Hippocampal formation (tissue), 2 donors: ENCODE results near the gene TMEM150B.

Experiments
- DNase-seq, 2 donors: peaks; one replicate each; lab custom pipeline; 2025; lab: John Stamatoyannopoulos, UW

Gene TMEM150B

DNA sequence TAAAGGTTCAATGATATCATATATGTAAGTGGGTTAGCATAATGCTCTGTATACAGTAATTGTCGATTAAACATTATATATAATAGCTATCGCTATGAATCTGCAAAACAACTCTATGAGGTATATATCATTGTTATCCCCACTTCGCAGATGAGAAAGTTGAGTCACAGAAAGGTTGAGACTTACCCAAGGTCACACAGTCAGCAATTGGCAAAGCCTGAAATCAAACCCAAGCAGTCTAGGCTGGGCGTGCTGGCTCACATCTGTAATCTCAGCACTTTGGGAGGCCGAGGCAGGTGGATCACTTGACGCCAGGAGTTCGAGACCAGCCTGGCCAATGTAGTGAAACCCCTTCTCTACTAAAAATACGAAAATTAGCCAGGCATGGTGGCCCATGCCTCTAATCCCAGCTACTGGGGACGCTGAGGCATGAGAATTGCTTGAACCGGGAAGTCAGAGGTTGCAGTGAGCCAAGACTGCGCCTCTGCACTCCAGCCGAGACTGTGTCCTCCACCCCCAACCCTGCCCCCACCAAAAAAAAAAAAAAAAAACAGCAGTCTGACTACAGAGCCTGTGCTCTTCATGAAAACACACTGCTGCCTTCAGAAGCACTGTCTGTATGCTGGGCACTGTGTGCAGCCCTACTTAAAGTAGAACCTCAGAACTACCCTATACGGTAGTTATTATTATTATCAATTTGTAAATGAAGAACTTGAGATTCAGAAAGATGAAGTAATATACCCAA lies 46.6 kb downstream of the TMEM150B start:
- DNase-seq, result no peak

DNA sequence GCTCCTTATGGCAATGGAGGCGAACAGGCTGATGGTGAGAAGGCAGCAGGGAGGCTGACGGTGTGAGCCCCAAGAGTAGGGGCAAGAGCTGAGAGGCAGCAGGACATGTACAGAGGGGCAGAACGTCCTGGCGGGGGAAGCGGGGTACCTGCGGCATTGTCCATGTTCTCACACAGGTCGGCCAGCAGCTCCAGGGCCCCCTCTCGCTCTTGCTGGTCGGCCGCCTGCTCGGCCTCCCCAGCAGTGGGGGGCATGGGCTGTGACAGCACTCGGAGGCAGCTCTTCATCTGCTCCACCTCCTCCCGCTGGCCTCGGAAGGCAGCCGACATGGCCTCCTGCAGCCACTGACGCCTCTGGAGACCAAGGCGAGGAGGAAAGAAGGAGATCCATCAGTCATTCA lies 47.6 kb downstream of the TMEM150B start:
- no peak for DNase-seq

DNA sequence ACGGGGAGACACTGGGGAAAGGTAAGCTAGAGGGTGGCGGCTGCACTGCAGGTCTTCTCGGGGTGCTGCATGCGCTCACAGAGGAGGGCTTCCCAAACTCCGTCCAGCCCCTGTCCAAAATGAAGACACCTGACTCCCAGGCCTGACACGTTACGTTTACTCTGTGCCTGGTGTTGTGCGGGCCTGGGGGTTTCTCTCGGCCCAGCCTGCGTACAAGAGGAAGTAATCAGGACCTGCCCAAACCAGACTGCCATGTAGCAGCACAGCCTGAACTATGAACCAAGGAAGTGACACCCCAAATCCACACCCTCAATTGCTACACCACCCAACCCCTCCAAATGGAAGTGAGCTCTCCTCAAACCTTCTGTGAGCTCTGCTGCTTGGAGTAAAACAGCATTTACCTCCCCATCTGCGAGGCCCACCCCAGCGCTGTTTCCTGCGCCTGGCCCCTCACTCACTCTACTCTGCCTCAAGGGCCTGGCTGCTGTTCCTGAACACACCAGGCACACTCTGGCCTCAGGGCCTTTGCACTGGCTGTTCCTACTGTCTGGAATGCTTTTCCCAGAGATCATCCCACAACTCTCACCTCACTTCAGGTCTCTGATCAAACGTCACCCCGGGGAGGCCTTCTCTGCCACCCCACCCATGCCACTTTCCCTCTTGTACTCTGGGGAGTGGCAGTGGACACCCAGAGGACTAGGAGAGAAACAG lies 48.3 kb downstream of the TMEM150B start:
- no peak for DNase-seq

DNA sequence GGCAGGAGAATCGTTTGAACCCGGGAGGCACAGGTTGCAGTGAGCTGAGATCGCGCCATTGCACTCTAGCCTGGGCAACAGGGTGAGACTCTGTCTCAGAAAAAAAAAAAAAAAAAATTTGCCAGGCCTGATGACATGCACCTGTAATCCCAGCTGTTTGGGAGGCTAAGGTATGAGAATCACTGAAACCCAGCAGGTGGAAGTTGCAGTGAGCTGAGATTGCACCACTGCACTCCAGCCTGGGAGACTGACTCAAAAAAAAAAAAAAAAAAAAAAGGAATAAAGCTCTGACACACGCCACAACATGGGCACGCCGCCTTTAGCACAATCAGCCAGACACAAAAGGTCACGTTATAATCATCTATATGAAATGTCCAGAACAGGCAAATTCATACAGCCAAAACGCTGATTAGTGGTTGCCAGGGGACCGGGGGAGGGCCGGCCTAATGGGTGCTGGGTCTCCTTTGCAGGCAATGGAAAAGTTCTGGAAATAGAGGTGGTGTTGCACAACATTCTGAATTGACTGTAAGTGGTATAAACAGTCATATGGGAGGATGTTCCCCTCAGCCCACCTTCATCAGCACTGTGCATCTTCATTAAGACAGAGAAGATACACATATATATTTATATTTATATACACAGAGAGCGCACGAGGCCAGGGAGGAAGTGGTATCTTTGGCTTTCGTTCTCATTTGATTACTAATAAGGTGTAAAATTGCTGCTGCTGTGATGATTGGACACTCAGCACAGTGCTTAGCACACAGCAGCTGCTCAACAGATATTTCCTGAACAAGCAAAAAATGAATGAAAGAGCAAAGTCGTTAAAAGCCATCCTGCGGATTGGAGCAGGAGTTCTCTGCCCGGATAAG lies 49.1 kb downstream of the TMEM150B start:
- DNase-seq, result no peak

DNA sequence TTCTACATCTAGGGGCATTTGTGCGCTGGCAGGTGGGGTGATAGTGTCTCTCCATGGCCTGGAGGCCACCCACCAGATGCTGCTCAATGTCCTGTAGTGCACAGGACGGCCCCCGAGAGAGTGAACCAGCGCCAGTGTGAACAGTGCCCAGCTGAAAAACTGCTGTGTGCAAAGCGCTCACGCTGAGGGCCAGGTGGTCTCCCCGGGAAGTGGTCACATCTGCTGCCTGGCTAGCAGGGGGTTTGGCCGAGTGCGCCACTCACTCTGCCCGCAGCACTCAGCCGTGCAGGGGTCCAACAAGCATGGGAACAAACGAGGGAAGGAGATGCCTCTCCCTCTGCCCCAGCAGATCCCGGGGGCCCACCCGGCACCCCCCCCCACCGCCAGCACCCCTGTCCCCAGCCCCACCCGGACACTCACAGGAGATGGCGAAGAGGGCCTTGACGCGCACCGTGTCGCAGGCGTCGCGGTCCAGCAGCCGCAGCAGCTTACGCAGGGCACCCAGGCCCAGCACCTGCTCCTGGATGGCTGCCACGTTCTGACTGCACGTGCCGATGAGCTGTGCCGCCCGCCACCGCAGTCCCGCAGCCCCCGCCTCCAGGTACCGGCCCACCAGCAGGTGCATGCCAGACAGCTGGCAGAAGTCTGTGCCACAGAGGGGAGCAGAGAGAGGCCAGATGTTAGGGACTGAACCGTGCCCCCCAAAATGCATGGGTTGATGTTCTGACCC lies 51.0 kb downstream of the TMEM150B start:
- no peak for DNase-seq

DNA sequence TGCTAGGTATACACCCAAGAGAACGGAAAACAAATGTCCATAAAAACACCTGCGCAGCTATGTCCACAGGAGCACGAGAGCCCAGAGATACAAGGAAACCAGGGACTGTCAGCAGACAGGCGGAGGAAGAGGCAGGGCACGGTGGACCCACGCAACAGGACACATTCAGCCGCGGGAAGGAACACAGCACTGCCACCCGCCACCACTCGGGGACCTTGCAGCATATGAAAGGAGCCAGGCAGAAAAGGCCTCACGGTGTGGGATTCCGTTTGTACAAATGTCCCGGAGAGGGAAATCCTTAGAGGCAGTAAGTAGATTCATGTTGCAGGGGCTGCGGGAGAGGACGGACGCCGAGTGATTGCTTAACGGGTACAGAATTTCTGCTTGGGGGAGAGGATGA lies 53.0 kb downstream of the TMEM150B start:
- DNase-seq, result no peak

DNA sequence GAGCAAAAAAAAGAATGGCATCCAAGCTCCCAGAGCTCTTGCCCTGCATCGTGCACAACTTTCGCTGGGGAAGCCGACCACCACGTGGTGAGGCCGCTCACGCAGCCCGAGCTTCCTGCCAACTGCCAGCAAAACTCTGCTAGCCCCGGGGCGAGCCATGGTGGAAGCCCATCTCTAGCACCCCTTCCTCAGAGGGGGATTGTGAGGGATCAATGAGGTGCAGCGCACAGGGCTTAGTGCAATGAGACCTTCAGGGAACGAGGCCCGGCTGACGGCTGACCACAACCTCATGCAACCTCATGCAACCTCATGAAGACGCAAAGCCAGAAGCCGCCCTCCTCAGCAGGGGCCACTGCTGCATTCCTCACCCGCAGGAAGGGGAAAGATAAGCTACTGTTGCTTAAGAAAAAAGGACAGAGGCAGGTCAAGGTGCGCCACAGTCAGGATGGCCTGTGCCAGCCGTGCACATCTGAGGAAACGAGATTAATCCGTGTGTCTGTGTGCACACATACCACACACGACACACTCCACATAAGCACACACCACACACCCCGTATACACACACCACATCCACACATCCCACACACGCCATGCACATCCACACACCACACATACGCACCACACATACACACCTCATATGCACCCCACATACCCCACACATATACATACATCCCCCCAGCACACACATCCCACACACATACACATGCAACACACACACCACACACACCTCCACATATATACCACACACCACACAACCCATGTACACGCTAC lies 54.8 kb downstream of the TMEM150B start:
- DNase-seq, result no peak

DNA sequence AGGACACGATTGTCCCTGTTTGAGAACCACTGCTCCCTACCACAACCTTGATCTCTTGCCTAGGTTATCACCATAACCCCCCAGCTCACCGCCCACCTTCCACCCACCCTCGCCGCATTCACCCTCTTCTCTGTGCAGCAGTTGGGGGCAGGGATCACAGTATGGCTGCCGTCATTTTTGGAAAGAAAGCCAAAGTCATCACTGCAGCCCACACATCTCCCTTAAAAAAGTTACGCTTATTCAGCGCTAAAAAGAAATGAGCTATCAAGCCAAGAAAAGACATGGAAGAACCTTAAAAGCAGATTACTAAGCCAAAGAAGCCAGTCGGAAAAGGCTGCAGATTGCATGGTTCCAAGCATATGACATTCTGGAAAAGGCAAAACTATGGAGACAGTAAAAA lies 55.8 kb downstream of the TMEM150B start:
- DNase-seq, result no peak

DNA sequence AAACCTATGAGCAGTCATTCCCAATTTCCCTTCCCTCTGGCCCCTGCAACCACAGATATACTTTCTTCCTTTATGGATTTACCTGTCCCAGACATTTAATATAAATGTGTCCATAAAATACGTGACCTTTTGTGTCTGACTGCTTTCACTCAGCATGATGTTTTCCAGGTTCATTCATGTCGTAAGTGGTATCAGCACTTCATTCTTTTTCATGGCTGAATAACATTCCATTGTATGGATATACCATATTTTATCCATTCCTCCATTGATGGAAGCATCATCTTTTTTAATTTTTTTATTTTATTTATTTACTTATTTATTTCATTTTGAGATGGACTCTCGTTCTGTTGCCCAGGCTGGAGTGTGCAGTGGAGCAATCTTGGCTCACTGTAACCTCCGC lies 58.3 kb downstream of the TMEM150B start:
- DNase-seq, result no peak

DNA sequence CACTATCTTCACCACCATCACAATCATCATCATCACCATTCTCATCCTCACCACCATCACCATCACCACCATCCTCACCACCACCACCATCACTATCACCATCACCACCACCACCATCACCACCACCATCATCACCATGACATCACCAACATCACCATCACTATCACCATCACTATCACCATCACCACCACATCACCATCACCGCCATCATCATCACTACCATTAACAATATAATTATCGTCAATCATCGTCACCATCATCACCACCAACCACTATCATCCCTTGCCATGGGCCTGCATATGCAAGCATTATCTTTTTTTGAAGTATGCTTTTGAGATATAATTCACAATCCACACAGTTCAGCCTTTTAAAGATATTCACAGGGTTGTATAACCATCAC lies 58.7 kb downstream of the TMEM150B start:
- DNase-seq, result no peak

DNA sequence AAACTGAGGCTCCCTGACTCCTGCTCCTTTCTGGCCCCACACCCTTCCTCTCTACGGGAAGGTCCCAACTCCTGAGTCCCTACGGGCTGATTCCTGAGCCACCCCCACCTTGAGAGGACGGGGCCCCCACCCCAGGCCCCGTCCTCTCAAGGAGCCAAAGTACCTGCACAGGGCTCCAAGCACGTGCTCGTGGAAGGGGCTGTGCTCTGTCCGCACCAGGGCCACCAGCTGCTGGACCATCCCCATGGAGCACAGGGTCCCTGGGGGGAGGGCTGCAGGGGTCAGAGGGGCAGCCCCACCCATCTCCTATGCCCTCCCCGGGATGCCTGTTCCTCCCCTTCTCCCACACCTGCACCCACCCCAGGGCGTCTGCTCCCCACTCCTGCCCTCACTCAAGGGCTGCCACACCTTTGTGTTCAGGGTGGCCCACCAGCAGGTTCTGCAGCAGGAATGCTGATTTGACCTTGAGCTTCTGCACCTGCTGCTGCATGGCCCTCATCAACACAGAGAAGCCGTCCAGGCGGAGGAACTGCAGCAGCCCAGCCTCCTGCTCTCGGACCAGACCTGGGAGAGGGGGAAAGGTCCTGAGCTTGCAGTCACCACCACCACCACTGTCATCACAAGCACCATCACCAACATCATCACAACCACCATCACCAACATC lies 59.3 kb downstream of the TMEM150B start:
- DNase-seq, result no peak

DNA sequence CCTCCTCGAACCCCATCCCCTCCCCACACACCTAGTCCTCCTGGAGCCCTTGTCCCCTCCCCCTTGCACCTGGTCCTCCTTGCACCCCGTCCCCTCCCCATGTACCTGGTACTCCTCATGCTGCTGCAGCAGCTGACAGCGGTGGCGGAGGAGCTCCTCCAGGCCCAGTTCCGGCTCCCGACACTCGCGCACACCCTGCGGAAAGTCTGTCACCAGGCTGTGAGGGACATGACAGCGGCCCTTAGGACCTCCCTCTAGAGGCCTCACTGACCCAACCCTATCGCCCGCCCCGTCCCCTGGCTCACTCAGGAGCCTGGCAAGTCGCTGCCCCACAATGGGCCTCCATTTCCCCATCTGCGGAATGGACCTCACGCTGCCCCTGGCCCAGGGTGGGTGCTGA lies 60.0 kb downstream of the TMEM150B start:
- no peak for DNase-seq

DNA sequence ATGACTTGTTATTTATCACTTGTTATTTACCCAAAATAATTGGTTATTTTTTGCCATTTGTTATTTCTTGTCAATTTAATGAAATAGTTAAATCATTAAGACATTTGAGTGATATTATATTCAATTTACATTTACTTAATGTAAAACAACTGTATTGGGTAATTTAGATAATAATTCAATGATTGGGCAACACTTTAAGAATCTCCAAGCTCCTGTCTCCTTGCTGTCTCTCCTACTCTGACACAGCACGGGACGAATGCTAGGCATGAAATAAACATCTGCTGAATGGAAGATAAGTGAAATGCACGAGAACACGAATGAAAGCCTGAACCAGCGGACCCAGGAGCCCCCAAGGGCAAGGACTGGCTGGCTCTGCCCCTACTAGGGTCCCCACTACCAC lies 60.6 kb downstream of the TMEM150B start:
- DNase-seq, result no peak
